NCI-H2107 (cell line): Measurements from ENCODE around the gene PEPD.

ENCODE experiments used
- DNase-seq: peaks from one replicate; lab custom pipeline; 2025; lab: John Stamatoyannopoulos, UW

PEPD gene

GRCh38 chr19:33395561-33396550 is 125.7 kb downstream of the PEPD start:
- DNase-seq = no peak

DNA sequence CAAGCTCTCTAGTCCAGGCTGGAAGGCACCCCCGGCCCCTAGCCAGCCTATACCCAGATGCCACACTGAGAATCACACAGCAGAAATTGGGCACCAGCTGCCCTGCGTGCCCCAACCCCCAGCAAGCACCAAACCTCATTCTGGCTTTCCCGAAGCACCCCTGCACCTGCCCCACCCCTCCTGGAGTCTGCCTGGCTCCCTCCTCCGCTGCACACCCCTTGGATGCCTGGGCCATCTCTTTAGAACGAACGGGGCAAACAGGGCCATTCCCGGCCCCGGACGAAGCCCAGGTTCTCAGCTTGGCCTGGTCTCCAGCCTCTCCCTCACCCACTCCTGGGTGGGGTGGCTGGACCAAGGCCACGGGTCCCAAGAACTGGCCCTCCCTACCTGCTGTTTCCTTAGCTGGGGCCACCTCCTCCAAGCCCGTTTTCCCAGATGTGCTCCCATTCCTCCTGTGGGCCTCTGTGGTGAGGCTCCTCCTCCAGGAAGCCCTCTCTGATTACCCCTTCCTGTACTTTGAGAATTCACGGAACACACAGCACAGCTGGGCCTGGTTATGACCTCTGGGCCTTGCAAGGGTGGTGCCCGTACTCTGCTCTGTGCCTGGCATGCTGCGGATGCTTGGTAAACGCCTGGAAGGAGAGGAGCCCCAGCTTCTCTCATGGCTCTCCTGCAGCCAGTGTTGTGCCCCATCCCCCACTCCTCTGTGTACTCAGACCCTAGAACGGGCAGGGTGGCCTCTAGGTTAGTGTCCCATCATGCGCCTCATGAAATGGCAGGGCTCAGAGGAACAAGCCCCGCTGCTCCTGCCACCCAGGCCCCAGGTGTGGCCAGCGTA is 126.6 kb downstream of the PEPD start:
- no peak for DNase-seq

- DNase-seq = no peak
These were observed 127.4 kb downstream of the PEPD start for GRCh38 chr19:33394006-33394722.

GRCh38 chr19:33393286-33394005 is 128.1 kb downstream of the PEPD start:
- no peak for DNase-seq

- no peak for DNase-seq
These were observed 129.0 kb downstream of the PEPD start for GRCh38 chr19:33392341-33393285.

DNA sequence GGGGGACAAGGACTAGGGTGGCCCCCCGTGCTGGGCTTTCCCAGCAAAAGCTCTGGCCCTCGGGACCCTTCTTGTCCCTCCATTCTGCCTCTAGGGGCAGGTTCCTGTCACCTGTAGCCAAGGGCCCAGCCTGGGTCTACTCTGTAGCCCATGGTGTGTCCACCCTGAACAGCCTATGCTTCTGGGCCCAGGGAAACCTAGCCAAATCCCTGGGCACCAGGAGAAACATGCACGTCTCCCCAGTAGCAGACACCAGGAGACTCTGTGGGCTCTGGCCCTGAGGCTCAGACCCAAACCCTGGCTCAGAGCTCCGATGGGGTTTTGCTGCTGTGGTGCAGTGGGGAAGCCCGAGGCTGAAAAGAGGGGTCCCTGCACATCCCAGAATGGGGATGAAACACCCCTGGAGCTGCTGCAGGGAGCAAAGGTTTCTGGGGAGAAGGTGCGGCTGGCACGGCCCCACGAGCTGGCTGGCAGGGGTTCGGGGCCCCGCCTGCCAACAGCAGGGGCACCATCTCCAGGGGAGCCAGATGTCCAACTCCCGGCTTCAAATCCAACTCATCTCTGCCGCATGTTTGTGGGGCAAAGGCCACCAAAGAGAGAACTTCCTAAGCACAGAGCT is 129.9 kb downstream of the PEPD start:
- DNase-seq = no peak

GRCh38 chr19:33390908-33391630 is 130.5 kb downstream of the PEPD start:
- no peak for DNase-seq

GRCh38 chr19:33390101-33390907 is 131.3 kb downstream of the PEPD start:
- DNase-seq = no peak

DNA sequence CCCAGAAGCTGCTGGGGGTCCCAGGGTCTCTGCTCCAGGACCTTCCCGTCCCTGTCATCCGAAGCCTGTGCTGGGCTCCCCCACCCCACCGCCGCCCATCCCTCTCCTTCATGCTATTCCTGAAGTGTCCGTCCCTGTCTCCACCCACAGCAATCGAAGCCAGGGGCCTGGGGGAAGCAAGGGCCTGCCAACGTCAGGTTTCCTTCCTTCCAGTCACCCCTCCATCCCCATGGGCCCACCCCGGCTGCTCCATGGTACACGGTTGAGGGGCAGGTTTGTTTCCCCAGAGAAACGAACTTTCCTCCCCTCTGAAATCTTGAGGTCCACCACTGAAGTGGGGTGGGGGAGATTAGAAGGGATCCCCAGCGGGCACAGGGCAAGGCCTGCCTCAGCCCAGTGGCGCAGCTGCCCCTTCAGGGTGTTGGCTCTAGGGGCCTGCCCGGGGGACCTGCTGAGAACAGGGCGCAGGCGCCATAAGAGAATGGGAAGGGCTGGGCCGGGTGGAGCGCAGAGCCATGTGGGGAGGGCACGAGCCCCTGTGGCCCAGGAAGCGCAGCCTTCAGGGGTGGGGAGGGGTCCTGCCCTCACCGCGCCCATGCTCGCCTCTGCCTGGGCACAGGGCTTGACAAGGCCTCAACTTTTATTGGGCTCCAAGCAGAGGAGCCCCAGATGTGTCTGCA is 132.0 kb downstream of the PEPD start:
- DNase-seq = no peak

DNA sequence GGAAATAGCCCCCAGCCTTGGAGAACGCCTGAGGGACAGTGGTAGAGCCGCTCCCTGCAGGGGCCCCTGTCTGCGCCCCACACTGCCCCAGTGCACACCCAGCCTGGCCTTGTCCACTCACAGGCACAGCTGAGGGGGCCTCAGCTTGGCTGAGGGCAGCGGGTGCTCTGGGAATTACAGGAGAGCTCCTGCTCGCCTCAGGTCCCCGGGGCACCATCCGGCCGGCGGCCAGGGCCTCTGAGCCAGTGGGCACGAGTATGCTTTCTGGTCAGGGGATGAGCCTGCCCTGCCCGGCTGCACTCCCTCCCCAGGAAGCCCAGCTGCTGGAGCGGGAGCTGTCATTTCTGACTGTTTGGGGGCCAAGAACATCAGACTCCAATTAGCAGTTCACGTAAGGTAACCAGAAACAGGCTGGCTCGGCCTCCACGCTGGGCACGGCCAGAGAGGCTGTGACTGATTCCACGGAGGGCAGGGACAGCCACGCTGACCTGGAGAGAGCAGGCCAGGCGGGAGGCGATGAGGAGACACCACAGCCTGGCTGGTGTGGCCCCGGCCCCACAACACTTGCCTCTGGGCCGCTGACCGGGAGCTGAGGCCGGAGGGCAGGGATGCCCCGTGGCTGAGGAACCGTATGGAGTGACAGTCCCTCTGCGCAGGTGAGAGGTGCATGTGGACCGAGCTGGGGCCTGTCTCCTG is 132.7 kb downstream of the PEPD start:
- no peak for DNase-seq

DNA sequence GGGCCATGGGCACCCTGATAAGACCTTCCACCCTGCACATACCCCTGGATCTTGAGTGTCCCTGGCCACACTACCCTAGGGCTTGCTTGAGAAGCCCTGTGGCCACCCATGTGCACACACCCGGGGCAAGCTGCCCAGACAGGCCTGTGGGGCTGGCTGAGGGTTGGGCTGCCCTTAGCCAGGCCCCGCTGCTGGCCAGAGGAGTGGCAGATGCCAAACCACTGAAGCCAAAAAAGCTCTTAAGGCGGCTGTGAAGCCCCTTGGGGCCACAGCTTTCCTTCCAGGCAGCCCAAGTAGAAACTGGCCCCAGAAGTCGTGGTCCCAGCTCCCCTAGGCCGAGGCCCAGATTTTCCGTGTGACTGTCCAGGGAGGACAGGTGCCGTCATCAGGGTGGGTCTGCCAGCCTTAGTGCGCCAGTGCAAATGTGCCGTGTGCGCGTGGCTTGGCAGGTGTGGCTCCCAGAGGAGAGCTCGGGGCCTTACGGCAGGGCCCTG is 133.3 kb downstream of the PEPD start:
- DNase-seq = no peak

- DNase-seq = no peak
These were observed 134.0 kb downstream of the PEPD start for GRCh38 chr19:33387351-33388230.

- DNase-seq = no peak
These were observed 135.2 kb downstream of the PEPD start for GRCh38 chr19:33386361-33386858.

- DNase-seq = no peak
These were observed 135.6 kb downstream of the PEPD start for GRCh38 chr19:33385956-33386355.

GRCh38 chr19:33384983-33385382 is 136.6 kb downstream of the PEPD start:
- no peak for DNase-seq
